Stimulated activated CD4-positive, alpha-beta T cell treated with anti-CD3 and anti-CD28 coated beads, TNF-alpha, amount 100 ng/mL, for 1 hour (primary cell): ENCODE measurements around the gene PRDM11.
A peak's percentile ranks its signal among the peaks of the same experiment; 100 is the strongest.

ENCODE experiments used
- DNase-seq, 3 donors: peaks; one replicate each; pipeline ENCODE4 v3.0.0-alpha.2; 2020; ENCODE audit warnings: low read depth in 3 of 3, low spot score in 1 of 3

The PRDM11 gene

DNA sequence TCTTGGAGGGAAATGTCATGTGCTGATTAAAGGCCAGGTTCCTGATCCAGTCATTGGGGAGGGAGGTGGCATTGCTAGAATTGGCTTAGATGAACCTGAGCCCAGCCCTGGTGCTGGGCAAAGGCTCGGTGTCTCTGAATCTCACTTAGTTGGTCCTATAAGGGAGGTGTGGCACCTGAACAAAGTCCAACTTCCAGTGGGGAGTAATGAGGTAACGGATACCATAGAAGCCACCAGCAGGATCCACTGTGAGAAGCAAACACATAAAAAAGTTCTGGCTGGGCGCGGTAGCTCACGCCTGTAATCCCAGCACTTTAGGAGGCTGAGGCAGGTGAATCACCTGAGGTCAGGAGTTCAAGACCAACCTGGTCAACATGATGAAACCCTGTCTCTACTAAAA, 26.6 kb downstream of the PRDM11 start:
- no peak for DNase-seq

DNA sequence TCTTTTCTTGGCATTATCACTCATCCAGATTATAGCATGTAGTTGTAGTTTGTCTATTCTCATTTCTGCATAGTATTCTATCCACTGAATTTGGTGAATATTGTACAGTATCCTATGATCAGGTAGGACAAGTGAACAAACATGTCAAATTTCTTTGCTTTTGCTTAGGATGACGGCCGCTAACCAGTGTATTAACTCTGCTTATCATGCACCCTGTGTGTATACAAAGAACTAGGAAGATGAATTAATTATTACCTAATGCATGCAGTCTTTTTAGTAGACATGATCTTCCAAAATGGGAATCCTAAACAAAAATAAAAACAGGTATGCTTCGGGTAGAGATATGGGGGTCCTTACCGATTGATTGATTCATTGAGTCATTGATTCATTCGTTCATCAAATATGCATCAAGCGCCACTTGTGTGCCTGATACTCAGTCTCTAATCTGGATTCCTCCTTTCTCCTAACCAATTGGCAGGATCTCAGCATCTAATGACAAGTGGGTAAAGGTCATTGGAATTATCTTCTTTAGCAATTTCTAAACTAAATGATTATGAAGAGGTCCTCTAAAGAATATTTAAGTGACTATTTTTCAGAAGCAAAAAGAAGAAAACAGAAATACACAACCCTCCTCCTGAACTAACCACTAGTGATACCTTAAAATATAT, 27.9 kb downstream of the PRDM11 start:
- DNase-seq = no peak

DNA sequence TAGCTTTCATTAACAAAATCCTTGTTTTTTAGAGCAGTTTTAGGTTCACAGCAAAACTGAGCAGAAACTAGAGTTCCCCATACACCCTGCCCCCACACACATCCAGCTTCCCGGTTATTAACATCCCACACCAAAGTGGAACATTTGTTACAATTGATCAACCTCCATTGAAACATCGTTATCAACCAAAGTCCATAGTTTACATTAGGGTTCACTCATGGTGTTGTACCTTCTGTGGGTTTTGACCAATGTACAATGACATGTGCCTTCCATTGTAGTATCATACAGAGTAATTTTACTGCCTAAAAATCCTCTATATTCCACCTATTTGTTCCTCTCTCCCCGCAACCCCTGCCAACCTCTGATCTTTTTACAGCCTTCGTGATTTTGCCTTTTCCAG, 28.5 kb downstream of the PRDM11 start:
- no peak for DNase-seq

DNA sequence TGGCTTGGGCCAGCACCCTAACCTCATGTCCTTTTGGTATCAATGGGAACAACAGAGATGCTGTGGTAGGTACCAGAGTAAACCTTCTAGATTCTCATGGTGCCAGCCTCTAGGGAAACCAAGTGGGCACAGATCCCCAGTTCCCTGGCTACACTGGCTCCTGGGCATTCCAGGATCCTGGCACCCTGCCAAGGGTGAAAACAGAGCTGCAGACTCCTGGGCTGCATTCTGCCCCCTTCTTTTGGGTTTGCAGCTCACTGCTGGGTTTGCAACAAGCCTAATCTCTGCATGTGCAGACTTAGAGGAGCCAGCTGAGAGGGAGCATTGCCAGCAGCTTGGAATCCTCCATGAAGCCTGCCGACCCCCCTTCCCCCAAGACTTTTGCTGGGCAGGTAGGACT, 30.6 kb downstream of the PRDM11 start:
- DNase-seq = no peak

DNA sequence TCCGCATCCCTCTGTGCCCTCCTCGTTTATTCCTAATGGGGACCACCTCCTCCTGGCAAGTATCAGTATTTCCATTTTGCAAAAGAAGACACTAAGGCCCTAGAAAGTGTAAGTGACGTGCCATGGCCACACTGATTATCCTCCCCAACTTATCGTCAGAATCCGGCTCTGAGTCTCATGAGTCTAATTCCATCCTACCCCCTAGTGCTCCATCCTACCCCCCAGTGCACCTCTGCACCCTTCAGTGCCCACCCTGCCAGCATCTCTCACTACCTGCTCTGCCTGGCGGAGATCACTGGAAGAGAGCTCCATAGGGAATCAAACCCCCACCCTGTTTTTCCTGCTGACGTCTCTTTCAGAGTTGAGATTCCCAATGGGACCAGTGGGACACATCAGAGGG, 31.8 kb downstream of the PRDM11 start:
- DNase-seq = no peak

DNA sequence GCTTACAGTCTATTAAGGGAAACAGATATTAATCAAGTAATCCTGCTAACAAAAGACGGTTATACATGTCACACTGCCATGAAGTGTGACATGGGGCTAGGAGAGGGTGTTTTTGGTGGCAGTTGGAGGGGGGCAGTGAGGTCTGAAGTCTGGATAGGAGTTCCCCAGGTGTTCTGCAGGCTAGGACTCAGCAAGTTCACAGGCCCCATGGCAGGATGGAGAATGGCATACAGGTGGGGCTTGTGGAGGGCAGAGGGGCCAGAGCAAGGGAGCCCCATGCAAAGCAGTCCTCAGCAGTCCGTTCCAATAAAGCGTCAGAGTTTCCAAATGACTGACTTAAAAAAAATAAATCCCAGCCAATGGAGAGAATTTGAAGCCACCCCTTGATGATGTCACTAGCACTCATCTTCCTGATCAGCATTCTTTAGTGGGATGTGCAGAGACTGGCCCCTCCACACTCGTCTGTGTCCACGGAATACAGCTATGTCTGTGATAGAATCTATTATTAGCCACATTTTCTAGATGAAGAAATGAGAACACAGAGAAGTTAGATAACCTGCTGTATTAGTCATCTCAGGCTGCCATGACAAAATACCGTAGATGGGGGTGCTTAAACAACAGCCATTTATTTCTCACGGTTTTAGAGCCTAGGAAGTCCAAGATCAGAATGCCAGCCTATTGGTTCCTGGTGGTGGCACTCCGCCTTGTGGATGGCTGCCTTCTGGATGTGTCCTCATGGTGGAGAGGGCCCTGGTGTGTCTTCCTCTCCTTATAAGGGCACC, 32.6 kb downstream of the PRDM11 start:
- no peak for DNase-seq

DNA sequence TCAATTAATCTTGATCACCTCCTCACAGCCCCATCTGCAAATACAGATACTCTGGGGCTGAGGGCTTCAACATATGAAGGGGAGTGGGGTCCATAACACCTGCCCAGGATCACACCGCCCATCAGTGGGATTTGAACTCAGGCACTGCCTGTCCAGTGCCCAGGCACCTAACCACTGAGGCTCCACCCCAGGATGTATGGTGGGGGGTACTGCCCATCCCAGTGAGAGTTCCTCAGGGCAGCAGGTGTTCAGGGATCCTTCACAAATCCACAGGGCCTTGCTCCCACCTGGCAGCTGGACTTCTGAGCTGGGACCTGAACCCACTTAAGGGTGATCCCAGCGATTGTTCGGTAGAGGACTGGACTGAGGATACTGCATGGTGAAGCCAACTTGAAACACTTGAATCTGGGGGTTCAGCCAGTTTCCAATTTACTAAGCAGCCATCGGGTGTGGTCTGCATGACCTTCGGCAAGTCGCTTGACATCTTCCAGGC, 33.3 kb downstream of the PRDM11 start:
- DNase-seq = no peak

DNA sequence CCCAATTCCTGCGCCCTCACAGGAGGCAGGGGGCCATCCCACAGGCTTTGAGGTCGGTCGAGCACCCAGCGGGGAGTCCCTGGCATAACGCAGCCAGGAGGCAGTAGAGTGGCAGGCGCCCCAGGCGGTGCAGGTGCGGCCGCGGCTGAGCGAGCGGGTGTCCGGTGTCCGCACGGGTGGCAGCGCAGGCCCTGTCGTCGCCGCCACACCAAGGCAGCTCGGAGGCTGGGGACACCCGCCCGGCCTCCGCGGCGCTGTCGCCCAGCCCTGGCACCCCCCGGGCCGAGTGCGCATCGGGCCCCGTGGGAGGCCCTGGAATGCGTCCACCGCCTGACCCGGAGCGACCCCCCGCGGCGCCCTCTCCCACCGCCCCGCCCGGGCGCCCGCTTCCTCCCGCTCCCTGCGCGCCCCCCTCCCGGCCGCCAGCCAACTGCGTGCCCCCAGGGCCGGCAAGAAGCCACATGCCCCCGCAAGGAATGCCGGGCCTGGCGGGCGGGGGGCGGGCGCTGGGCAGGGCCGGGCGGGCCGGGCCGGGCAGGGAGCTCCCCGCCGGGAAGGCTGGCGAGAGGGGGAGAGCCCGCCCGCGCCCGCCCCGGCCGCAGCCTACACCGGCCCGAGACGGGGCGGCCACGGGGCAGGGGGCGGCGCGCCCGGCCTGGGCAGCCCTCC, 33.9 kb downstream of the PRDM11 start:
- no peak for DNase-seq

DNA sequence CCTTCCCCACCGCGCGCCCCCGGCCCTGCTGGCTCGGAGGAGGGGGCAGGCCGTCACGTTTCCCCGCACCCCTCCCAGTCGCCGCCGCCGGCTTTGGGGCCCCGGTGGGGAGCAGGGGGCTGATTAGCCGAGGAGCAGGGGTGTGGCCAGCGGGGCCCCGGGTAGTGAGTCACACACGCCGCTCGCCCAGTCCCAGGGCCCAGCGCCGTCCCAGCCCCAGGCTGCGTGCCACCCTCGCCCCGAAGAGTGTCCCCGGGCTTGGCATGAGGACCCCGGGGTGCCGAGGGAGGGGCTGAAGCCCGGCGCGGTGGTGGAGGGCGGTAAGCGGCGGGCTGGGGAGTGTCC, 34.4 kb downstream of the PRDM11 start:
- peak in 1 of 3 donors; percentile 22 for DNase-seq

DNA sequence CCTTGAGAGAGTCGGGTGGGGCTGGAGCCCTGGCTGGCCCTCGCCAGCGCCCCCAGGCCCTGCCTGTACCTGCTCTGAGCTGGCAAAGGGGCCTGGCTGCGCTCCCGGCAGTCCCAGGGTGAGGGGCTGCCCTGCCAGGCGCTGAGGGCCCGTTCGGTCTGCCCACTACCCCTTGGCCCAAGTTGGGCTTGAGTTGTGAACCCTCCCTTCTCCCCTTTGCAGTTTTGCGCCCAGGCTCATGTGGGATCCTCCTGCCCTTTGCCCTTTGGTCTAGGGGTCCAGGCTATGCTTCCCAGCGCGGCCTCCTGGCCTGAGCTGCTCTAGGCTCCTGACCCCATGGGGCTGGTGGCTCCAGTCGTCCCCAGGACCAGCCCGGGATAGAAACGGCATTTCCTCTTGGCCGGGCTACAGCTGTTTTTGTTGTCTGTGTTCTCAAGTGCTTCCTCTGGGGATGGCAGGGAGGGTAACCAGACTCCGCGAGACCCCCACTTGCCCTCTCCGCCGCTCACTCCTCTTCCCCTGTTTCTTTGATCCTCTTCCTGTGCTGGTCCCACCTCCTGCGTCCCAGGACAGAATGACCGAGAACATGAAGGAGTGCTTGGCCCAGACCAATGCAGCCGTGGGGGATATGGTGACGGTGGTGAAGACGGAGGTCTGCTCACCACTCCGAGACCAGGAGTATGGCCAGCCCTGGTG, 34.9 kb downstream of the PRDM11 start:
- DNase-seq = no peak

DNA sequence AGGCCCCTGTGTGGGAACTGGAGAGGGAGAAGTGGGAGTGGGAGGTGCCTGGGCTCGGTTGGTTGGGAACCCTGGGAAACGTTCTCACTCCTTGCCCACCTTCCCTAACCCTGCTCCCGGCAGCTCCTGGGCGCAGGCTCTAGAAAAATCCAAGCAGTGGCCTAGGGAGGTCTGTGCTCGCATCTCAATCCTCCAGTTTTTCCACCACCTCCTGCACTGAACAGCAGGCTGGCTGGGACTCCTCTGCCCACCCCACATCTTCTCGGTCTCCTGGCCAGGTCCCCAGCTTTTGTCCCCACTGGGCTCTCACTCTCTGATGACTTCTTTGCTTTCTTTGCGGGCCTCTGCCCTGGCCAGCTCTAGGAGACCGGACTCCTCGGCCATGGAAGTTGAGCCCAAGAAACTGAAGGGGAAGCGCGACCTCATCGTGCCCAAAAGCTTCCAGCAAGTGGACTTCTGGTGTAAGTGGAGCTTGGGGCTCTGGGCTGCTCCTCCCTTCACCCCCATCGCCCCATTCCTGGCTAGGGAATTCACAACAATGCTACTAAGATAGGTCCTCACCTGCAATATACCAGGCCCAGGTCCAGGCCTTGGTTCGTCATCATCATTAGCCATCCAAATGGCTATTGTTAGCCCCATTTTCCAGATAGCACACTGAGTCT, 35.6 kb downstream of the PRDM11 start:
- DNase-seq = no peak

DNA sequence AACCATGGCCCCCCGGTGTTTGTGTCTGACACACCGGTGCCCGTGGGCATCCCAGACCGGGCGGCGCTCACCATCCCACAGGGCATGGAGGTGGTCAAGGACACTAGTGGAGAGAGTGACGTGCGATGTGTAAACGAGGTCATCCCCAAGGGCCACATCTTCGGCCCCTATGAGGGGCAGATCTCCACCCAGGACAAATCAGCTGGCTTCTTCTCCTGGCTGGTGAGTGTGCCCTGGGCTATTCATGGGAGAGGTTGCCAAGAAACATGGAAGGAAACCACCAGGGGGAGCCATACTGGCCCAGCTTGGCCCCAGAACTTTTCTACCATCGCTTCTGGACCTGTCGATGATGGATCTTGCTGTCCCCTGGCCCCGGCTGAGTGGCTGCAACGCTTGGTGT, 36.5 kb downstream of the PRDM11 start:
- no peak for DNase-seq

DNA sequence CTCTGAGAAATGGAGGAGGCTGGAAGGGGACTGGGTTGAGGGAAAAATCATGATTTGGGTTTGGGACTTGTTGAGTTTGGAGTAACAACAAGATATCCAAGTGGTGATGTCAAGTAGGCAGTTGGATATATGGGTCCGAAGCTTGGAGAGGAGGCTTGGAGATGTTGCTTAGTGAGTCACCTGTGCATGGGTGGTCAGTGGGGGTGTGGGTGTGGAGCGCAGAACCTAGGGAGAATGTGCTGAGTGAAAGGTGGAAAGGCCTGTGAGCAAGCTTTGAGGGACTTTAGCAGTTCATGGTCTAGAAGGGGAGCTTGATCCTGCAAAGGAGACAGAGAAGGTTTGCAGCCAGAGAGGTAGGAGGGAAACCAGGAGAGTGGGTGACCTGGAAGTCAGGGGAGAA, 38.2 kb downstream of the PRDM11 start:
- DNase-seq = no peak

DNA sequence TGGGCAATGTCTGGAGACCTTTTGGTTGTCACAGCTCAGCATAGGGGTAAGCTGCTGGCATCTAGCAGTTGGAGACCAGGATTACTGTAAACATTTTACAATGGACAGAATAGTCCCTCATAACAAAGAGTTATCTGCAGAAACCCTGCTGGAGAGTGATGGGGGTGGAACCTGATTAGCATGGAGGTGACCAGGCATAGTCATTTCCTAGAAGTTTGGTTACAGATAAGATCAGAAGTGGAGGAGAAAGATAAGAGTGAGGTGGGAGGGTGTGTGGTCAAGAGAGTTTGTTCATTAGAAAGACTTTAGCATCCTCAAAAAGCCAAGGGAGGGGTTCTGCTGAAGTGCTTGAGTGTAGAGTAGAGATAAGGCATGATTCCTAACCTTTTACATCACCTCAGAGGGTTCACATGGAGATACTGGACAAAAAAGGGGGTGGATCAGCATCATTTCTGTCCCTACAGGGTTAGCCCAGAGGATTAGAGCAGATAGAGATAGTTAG, 38.8 kb downstream of the PRDM11 start:
- DNase-seq = no peak

DNA sequence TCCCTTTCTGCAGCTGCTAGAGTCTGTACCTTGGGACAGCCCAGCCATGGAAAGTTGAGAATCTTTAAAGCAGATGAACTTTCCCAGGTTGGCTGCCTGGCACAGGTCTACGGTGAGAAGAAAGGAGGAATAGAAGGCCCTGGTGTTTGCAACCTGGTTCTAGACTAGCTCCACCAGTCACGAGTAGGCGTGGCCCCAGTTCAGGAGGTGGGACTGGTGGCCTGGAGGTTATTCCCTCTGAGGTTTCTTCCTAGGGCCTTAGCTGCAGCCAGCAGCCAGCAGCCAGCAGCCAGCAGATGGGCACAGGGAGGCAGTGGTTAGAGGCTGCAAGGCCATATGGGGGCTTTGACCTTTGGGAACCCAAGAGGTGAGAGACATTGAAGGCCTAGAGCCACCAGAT, 40.9 kb downstream of the PRDM11 start:
- no peak for DNase-seq

DNA sequence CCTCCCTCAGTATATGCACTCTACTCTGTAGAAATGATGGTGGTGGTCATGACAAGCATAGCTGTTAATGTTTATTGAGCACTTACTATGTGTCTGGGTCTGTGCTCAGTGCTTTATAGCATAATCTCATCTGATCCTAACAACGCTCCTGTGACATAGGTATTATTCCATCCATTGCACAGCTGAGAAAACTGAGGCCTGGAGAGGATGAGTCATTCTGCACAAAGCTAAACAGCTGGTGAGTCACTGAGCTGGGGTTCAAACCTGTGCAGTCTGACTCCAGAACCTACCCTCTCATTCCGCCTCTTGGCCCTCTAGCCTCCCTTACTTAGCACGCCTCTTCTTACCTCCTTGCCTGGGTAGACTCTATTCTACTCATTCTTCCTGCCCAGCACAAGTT, 41.7 kb downstream of the PRDM11 start:
- no peak for DNase-seq

DNA sequence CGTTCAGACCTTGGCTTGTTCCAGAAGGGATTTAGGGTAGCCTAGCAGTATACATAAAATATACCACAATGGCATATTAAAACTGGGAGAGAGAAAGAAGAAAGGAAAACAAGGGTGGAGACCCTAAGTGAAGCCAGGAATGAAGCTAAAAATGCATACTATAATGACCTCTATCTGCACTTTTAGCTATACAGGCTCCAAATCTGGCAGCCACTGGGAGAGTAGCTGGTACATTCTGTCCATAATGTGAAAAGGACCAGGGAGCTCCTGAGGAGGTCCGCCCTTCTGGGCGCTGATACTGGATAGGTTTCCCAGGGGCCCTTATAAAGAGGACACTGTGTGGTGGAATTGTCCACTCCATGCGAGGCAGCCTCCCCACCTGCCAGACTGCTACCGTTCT, 42.8 kb downstream of the PRDM11 start:
- DNase-seq = no peak

DNA sequence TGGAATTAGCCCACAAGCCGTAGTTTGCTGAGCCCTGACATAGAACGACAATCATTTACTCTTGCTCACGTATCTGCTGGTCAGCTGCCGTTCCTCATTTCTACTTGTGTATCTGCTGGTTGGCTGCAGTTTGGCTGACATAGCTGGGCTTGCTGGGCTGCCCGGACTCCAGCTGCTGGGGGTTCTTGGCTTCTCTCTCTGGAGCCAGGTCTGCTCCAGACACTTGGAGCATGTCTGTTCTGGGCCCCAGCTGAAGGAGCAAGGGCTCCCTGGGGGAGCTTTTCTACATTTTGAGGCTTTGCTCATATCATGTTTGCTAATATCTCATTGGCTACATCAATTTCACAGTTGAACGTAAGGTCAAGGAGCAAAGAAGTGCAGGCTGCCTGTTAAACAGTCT, 47.3 kb downstream of the PRDM11 start:
- no peak for DNase-seq

DNA sequence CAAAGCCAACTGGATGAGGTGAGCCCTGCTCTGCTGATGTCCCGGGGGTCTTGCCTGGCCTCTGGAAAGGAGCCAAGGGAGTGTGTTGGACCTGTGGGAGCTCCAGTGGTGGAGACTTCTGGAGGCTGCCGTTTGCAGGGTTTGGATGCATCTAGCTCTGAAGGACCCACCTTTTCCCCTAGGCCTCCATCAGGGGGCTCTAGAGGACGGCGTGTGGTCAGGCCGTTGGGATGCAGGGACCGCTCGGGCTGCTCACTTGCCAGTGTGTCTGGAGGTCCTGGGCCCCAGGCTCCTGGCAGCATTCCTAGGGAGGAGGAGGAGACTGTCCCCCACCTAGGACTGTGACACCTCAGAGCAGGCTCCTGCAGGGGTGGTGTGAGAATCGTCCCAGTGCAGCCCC, 58.3 kb downstream of the PRDM11 start:
- DNase-seq = no peak

DNA sequence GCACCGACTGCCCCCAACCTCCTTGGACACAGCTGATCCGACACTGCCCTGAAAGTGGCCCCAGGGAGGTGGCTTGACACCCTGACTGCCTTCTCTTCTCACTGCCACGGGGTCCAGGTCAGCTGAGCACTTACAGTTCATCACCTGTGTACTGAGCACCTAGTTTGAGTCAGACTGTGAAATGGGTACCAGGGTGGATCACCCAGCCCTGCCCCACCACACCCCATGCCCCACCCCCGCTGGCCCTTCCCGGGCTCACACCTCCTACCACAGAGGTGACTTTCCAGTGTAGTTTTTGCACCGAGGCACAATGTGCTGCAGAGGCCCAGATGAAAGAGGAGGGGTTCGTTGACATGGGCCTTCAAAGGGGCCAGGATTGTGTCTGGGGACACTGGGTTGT, 59.5 kb downstream of the PRDM11 start:
- no peak for DNase-seq

DNA sequence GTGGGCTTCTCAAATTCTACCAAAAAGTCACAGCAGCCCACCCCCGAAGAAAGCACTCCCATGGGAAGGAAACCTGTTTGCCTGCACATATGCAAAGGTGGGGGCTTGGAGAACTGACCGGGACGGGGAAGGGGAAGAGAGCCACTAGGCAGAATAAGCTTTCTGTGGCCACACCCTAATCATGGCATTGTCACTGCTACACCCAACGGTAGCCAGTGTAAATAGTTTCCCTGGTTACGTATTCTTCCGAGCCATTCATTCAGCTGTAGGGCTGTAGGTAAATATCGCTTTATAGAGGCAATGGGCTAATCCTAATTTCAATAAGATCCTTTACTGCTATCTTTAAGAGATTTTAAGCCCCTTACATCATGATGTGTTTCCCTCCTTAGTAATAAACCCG, 61.7 kb downstream of the PRDM11 start:
- no peak for DNase-seq
